Ecto neural progenitor cell (in vitro differentiated cells): Measurements from ENCODE around the gene SYT1.

Experiments
- DNase-seq: peaks from one replicate; pipeline ENCODE4 v3.0.0-alpha.2; 2018; ENCODE audit warnings: low spot score

Gene SYT1

DNA sequence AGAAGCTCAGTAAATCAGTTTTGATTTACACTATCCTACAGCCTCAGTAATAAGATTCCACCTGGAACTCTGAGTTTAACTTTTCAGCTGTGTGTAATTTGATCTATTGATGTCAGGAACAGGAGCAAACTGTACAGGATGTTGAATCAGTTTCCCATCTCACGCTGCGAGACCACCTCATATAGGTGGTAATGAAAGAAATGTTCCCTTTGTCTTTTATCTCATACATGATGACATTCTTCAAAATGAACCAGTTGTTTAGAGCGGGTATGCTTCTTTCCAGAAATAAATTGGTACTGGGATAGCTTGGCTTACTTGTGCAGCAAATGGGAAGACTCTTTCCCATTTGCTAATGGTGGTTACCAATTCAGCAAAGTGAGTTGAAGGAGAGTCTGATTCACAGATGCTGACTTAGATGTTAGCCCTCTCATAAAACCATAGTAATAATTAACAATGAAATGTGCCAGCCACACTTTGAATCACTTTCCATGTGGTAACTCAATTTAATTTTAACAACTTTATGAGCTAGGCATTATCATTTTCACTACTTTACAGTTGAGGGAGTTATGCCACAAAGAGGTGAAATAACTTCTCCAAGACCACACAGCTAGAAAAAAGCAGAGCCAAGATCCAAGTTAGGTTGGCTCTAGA is 574.7 kb downstream of the SYT1 start:
- no peak for DNase-seq

DNA sequence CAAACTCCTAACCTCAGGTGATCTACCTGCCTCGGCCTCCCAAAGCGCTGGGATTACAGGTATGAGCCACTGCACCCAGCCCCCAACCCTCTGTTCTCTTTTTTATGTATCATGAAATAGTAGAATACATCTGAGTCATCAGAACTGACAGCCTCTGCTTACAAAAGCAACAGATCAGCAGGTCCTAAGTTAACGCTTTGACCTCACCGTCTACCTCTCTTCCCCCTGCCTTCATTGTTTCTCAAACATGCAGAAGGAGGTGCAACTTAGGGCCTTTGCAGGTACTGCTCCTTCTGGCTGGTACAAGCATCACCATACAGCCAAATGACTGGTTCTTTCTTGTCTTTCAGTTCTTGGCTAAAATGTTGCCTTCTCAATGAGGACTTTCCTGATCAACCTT is 577.0 kb downstream of the SYT1 start:
- DNase-seq: no peak

DNA sequence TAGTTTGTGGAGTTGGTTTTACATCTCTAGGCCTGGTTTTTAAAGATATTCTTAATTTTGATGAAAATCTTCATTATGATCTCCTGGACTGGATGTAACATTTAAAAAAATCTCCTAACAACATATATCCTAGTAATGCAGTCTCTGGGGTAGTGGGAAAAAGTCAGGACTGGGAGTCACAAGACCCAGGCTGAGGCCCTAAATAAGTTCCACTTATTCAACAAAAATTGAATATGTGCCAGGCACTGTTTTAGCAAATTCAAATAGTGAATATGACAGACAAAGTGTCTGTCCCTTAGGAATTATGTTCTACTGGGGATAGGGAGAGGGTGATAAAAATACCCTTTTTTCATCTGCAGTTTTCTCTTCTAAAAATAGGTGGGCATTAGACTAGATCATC is 577.8 kb downstream of the SYT1 start:
- DNase-seq: no peak

DNA sequence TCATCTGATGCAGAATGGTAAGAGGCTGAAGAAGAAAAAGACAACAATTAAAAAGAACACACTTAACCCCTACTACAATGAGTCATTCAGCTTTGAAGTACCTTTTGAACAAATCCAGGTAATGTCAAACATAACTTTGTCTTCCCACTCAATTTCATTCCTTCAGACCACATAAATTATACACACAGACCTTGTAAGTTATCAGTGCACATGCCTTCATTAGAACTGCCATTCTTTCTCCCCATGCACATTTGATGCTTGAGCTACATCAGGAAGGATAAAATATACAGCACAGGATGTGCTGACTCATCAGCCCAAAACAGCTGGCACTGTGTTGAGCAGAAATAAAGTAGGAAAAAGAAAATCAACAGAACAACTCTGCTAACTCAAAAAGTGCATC is 579.5 kb downstream of the SYT1 start:
- no peak for DNase-seq

DNA sequence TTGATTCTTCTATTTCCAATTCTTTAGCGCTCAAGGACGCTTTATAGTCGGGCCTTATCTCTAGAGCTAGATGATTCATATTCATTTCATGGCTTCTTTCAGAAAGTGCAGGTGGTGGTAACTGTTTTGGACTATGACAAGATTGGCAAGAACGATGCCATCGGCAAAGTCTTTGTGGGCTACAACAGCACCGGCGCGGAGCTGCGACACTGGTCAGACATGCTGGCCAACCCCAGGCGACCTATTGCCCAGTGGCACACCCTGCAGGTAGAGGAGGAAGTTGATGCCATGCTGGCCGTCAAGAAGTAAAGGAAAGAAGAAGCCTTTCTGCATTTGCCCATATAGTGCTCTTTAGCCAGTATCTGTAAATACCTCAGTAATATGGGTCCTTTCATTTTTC is 584.2 kb downstream of the SYT1 start:
- no peak for DNase-seq

DNA sequence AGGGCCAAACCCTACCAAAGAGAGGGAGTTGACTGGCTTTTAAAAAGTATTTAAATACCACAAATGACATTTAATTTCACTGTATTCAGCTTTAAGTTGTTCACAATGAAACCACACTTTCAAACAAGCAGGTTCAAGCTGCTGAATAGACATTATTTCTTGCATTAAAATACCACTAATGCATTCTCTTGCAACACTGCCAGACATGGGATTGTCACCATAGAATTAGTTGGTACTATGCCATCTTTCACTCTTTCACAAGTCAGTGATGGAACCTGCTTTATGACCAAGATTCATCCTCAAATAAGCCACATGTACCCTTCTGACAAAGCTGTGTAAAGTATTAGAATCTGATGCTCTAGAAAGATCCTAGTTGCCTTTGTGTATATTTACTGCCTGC is 586.8 kb downstream of the SYT1 start:
- DNase-seq: no peak

DNA sequence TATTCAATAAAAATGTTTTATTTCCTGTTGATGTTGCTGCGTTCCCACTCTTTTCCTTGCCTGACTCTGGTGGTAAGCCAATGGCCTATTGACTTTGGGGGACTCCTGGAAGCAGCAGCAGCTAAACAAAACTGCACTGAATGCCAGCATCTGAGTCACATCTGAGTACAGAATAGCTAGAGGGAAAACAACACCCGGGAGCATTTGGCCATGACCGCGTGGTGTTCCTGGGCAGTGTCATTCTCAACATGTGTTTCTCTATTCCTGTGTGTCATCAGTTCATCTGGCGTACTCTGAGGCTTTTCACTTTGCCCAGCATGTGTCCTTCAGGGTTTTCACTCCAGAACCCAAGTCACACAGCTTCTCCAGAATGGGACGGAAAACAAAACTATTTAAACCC is 587.4 kb downstream of the SYT1 start:
- no peak for DNase-seq

DNA sequence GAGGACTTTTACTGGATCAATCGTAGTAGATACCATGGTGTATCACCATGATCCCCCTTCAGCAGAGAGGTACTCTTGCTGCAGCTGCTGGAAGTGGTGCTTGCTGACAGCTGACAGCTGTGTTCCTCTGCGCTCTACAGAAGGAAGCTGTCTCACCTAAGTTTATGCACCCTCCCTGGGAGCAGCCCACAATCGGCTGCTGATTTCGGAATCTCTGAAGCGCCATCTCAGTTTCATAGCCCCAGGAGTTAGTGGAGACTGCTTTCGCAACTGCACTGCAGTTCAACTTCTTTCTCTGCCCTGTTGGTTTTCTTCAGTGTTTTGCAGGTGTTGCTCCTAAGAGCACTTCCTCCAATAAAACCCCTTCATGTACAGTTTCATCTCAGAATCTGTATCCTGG is 588.3 kb downstream of the SYT1 start:
- peak; percentile 44 for DNase-seq

DNA sequence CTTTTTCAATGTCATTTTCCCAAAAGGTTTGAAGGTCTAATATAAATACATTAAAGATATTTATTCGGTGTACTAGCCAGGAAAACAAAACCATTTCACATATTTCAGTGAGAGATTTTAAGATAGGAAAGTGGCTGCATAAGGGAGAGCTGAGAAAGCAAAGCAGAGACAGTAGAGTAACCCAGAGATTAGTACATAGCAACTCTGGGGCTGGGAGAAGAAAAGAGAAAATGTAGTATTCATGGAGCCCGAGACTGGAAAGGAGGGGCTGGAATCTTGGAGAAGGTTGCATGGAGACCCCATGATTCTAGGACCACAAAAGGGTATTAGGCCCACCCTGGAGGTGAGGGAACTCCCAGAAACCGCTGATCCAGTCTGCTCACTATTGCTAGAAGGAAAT is 589.2 kb downstream of the SYT1 start:
- no peak for DNase-seq

DNA sequence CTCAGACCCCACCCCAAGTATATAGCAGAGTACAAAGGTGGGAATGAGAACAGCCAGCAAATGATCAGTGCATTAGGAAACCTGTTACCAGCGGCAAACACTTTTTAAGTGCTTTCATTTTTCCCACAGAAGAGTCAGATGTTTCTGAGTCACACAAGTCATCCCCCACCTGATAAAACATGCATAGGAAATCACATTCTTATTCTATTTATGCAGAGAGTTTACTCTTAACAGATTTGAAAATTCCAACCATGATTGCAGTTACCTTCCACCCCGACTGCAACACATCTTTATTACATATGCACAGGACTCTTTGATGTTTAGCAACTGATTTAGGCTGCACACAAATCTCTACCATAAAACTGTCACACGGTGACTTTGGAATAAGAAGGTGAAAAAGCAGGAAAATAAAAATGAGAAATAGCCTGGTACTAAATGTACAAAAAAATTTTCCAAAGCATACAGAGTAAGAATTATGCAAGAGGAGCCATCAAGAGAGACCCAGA is 589.8 kb downstream of the SYT1 start:
- DNase-seq: no peak

DNA sequence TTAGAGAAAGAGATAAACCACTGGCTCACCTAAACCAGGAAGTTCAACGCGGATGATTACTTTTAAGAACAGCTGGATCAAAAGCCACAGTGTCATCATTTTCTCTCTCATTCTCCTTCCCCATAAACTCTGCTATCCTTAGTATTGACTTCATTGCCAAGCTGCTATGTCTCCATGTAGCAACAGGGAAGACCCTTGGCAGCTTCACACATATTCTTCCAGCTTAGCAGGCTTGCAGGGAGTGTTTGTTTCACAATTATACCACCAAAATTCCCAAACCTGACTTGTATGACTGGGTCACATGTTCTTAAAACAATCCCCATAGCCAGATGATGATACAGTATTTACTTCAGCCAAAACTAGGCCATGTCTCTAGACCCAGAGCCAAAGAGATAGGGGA is 590.7 kb downstream of the SYT1 start:
- no peak for DNase-seq

DNA sequence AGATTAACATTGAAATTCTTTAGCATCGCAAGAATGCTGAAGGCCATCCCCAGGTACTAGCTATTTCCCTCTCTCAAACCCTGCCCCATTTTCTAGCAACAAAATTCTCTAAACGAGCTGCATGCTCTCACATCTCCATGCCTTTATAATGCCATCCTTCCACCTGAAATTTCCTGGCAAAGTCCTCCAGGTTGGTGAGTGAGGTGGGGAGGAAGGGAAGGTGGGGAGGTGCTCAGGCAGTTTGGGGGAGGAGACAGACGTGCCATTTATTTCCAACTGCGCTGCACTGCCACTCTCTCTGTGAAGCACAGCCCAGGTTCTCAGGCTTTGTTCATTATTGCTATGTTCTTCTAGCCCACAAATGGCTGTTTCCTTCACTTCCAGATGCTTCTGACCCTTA is 617.7 kb downstream of the SYT1 start:
- DNase-seq: no peak

DNA sequence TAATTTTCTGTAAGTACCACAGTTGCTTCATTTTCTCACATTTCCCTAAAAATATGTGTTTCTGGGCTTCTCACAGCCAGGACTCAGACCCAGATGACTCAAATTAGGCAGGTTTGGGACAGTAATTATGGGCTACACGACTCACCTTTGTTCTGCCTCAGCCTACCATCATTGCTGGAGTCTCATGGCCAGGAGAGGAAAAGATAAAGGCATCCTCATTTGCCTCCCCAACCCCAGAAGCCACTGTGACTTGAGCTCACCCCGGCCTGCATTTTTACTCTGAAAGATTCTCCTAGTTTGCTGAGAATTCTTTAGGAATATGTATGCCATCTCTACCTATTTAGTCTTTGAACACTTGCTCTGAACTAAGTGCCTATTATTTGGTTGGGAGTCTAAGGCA is 618.3 kb downstream of the SYT1 start:
- no peak for DNase-seq

DNA sequence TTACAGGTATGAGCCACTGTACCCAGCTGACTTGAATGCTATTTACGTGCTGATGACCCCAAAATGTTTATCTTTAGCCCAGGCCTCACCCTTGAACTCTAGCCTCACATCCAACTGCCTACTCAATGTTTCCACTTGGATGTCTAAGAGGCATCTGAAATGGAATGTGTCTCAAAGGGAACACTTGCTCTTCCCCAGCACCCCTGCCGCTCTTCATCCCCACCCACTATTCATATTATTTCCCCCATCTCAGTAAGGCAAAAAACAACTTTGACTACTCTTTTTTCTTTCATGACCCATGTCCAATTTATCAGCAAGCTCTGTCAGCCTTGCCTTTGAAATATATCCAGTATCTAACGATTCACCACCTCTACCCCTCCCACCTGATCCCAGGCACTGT is 621.6 kb downstream of the SYT1 start:
- no peak for DNase-seq

DNA sequence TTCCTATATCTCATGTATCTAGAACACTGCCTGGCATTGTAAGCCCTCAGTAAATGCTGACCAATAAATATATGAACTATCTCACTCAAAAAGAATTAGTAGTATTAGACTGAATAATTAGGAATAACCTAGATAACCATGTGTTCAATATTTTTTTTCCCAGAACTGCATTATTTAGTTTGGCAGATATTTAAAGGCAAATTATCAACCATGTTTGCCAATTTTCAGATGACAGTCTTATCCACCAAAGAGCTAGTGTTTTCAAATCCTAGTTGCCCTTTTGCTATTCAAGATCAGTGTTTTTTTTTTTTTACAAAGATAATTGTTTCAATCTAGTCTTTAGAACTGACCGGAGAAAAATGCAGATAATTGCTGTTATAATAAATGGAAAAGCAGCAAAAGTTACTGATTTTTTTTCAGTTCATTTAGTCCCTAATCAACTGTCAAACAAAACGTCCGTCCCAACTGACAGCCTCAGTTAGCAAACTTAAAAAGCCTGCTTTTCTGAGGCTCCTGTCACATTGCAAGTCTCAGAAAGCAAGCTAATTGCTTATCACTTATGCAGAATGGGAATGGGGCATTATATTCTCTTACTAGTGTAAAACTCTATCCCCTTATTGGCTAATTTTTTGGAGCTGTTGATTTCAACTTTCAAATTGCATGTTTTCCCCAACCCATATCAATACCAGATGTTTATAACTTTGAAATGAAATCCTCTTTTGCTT is 623.0 kb downstream of the SYT1 start:
- no peak for DNase-seq
